ENCODE results near the gene CDC20.
"Not testable (repeated sequence)": the region's sequence is repeated elsewhere in the genome, so short reads cannot be mapped to it uniquely, and the experiment has no call there.

CDC20 gene

DNA sequence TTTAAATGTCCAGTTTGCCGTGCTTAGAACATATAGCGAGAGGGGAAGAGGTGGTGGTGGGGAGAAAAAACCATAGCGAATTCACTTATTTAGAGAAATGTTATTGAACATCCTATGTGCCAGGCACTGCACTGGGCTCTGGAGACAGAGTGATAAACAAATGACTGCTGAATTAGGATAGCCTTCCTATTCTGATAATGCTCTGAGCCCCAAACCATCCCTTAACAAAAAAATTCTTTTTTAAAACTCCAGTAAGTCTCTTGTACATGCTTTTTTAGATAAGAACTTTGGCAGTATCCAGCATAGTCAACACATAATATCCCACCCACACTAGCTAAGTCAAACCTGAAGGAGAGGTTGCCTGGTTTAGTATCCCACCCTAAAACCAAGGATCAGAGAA lies 39.4 kb downstream of the CDC20 start:
- Histone ChIP-seq H3K4me1 (ENCODE audit: insufficient read depth, low read length, severe bottlenecking) (no peaks in the 10 kb centered on the region), H4K20me1 (ENCODE audit: insufficient read depth, low read length) (no peaks in the 10 kb centered on the region), H3F3A (ENCODE audit: insufficient read depth, low read length) (no peaks in the 10 kb centered on the region), H3K79me2 (ENCODE audit: insufficient read depth, low read length) (no peaks in the 10 kb centered on the region), H2AFZ (ENCODE audit: low read length) (no peak overlapping the region), H3K9ac (ENCODE audit: low read length) (no peak overlapping the region), H3K27ac (ENCODE audit: low read depth, low read length, poor library complexity, severe bottlenecking) (no peak overlapping the region), H3K27me3 (ENCODE audit: insufficient read depth, low read length) (no peaks in the 10 kb centered on the region), H3K9me3 (ENCODE audit: low read length) (no peaks in the 10 kb centered on the region), H3K4me3 (ENCODE audit: low read depth, low read length, poor library complexity, severe bottlenecking) (no peak overlapping the region), H3K36me3 (ENCODE audit: insufficient read depth, low read length) (peaks cover 2% of the 10 kb centered on the region; the same call in 1 of the 2 replicates), H3K9me2 (ENCODE audit: low read depth, low read length) (no peaks in the 10 kb centered on the region), H3K4me2 (ENCODE audit: low read length) (no peak overlapping the region)
- TF ChIP-seq EZH2 (IDR thresholded peaks at IDR 0.05; ENCODE audit: borderline replicate concordance, low read length): no peak
- TF ChIP-seq, protein P1, sequence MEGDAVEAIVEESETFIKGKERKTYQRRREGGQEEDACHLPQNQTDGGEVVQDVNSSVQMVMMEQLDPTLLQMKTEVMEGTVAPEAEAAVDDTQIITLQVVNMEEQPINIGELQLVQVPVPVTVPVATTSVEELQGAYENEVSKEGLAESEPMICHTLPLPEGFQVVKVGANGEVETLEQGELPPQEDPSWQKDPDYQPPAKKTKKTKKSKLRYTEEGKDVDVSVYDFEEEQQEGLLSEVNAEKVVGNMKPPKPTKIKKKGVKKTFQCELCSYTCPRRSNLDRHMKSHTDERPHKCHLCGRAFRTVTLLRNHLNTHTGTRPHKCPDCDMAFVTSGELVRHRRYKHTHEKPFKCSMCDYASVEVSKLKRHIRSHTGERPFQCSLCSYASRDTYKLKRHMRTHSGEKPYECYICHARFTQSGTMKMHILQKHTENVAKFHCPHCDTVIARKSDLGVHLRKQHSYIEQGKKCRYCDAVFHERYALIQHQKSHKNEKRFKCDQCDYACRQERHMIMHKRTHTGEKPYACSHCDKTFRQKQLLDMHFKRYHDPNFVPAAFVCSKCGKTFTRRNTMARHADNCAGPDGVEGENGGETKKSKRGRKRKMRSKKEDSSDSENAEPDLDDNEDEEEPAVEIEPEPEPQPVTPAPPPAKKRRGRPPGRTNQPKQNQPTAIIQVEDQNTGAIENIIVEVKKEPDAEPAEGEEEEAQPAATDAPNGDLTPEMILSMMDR (IDR thresholded peaks at IDR 0.05; ENCODE audit: low read length): no peak

DNA sequence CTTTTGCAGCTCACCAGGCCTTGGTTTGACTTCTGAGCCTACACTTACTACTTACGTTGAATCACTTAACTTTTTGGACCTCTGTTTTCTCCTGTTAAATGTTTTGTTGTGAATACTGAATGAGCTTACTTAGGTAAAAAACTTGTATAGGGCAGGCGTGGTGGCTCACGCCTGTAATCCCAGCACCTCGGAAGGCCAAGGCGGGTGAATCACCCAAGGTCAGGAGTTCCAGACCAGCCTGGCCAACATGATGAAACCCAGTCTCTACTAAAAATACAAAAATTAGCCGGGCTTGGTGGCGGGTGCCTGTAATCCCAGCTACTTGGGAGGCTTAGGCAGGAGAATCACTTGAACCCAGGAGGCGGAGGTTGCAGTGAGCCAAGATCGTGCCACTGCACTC lies 41.7 kb downstream of the CDC20 start:
- H2AFZ ChIP-seq (ENCODE audit: low read length); H3K4me2 ChIP-seq (ENCODE audit: low read length); H3K27ac ChIP-seq (ENCODE audit: low read depth, low read length, poor library complexity, severe bottlenecking); H3K9ac ChIP-seq (ENCODE audit: low read length); H3K9me2 ChIP-seq (ENCODE audit: low read depth, low read length); H3K9me3 ChIP-seq (ENCODE audit: low read length); H4K20me1 ChIP-seq (ENCODE audit: insufficient read depth, low read length); H3F3A ChIP-seq (ENCODE audit: insufficient read depth, low read length); H3K79me2 ChIP-seq (ENCODE audit: insufficient read depth, low read length); H3K4me1 ChIP-seq (ENCODE audit: insufficient read depth, low read length, severe bottlenecking); H3K4me3 ChIP-seq (ENCODE audit: low read depth, low read length, poor library complexity, severe bottlenecking); H3K27me3 ChIP-seq (ENCODE audit: insufficient read depth, low read length): not testable (repeated sequence)
- H3K36me3 ChIP-seq (ENCODE audit: insufficient read depth, low read length): peaks cover 20% of the 10 kb centered on the region

DNA sequence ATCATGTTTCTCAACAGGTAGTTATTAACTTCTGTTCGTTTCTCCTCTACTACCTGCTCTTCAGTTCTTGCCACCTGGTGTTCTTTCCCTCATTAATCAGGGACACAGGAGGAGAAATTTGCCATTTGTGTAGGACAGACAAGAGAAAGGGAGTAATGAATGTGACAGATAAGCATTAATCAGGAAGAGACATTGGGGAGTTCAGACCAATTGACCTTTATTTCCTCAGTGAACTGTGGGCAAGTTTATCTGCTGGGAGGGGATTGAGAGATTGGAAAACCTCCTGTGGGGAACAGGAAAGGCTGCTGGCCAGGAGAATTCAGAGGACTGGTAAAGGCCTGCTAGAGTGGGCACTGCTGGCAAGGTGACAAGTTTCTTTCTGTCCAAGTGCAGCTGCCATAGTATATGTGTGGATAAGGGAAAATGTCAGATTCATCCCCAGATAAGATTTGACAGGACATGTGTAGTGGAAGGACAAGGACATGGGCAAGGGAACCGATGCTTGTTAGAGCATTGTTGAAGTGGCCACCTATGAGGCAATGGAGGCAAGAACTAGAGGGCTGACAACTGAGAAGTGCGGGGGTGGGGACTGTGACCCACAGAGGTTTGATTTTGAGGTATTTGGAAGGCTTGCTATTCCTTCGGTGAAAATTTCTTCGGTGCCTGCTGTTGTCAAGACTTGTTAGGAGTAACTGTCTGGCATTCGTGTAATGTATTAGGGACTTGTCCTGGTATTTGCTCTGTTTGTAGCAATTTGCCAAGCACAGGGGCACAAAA lies 43.5 kb downstream of the CDC20 start:
- H3F3A ChIP-seq (ENCODE audit: insufficient read depth, low read length): no peaks in the 10 kb centered on the region
- no peak overlapping the region for H3K4me2 ChIP-seq (ENCODE audit: low read length)
- no peaks in the 10 kb centered on the region for H3K9me3 ChIP-seq (ENCODE audit: low read length)
- H2AFZ ChIP-seq (ENCODE audit: low read length): no peak overlapping the region
- peaks cover 35% of the 10 kb centered on the region for H3K36me3 ChIP-seq (ENCODE audit: insufficient read depth, low read length)
- H3K4me3 ChIP-seq (ENCODE audit: low read depth, low read length, poor library complexity, severe bottlenecking): no peak overlapping the region
- no peaks in the 10 kb centered on the region for H4K20me1 ChIP-seq (ENCODE audit: insufficient read depth, low read length)
- H3K27me3 ChIP-seq (ENCODE audit: insufficient read depth, low read length): no peaks in the 10 kb centered on the region
- no peaks in the 10 kb centered on the region for H3K79me2 ChIP-seq (ENCODE audit: insufficient read depth, low read length)
- no peak overlapping the region for H3K9ac ChIP-seq (ENCODE audit: low read length)
- TF ChIP-seq EZH2 (IDR thresholded peaks at IDR 0.05; ENCODE audit: borderline replicate concordance, low read length): no peak
- TF ChIP-seq, protein P1 (IDR thresholded peaks at IDR 0.05; ENCODE audit: low read length): no peak
- no peaks in the 10 kb centered on the region for H3K4me1 ChIP-seq (ENCODE audit: insufficient read depth, low read length, severe bottlenecking)
- H3K27ac ChIP-seq (ENCODE audit: low read depth, low read length, poor library complexity, severe bottlenecking): no peak overlapping the region
- no peaks in the 10 kb centered on the region for H3K9me2 ChIP-seq (ENCODE audit: low read depth, low read length)

DNA sequence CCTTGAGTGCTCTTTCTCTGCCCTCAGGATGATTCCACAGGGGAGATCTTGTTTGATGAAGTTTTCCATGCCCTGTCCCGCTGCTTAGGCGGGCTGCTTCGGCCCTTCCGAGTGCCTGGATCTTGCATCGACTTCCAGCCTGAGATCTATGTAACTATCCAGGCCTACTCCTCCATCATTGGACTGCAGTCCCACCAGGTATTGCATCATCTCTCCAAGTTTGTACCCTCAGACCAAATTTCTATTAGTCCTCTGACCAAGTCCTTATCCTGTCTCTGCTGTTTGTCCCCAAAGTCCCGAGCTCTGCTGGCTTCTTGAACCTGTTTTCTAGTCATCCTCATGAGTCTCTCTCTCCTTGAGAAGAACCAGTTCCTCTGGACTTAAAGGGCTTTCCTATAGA lies 45.6 kb downstream of the CDC20 start:
- Histone ChIP-seq H2AFZ (ENCODE audit: low read length) (no peak overlapping the region), H3K27me3 (ENCODE audit: insufficient read depth, low read length) (no peaks in the 10 kb centered on the region), H3K4me1 (ENCODE audit: insufficient read depth, low read length, severe bottlenecking) (no peaks in the 10 kb centered on the region), H3K4me3 (ENCODE audit: low read depth, low read length, poor library complexity, severe bottlenecking) (no peak overlapping the region), H3K27ac (ENCODE audit: low read depth, low read length, poor library complexity, severe bottlenecking) (no peak overlapping the region), H4K20me1 (ENCODE audit: insufficient read depth, low read length) (no peaks in the 10 kb centered on the region), H3K79me2 (ENCODE audit: insufficient read depth, low read length) (no peaks in the 10 kb centered on the region), H3K9me2 (ENCODE audit: low read depth, low read length) (no peaks in the 10 kb centered on the region), H3K36me3 (ENCODE audit: insufficient read depth, low read length) (peaks cover 45% of the 10 kb centered on the region), H3K9me3 (ENCODE audit: low read length) (no peaks in the 10 kb centered on the region), H3K9ac (ENCODE audit: low read length) (no peak overlapping the region), H3F3A (ENCODE audit: insufficient read depth, low read length) (no peaks in the 10 kb centered on the region), H3K4me2 (ENCODE audit: low read length) (no peak overlapping the region)
- no peak for TF ChIP-seq EZH2 (IDR thresholded peaks at IDR 0.05; ENCODE audit: borderline replicate concordance, low read length)
- TF ChIP-seq, protein P1 (IDR thresholded peaks at IDR 0.05; ENCODE audit: low read length): no peak

All from OCI-LY1 (cell line).